IMR-90 (cell line): ENCODE data around the gene NNT. TPM values are rescaled to one million over a fixed set of nuclear protein-coding genes. Genes with fewer than 3 reads are reported as not detected.
A peak's percentile ranks its signal among the peaks of the same experiment; 100 is the strongest.
"Not testable (repeated sequence)": the region's sequence is repeated elsewhere in the genome, so short reads cannot be mapped to it uniquely, and the experiment has no call there.

ENCODE experiments used
- ATAC-seq: fragments of 200-7000 bp; cut with Tn5 transposase; 2 replicates; pipeline ENCODE4 v1.9.1; 2020; ENCODE audit warnings: low read depth, mild to moderate bottlenecking, moderate library complexity
- BruUV-seq: library from RNA; stranded (reverse); fragments of 400-500 nt; replicated peaks from 2 replicates; lab custom pipeline; 2021; lab: Mats Ljungman, UMichigan
- CTCF ChIA-PET: fragments of 300-600 bp; formaldehyde crosslinking; extraction: SDS; loops from one replicate; lab custom pipeline; 2021; ENCODE audit warnings: antibody characterized with exemption; lab: Yijun Ruan, JAX
- POLR2A ChIA-PET: fragments of 300-600 bp; sonication (Branson Sonifier 250); formaldehyde crosslinking; loops from one replicate; lab custom pipeline; 2022; ENCODE audit warnings: antibody characterized with exemption; ENCODE audit not compliant: unreplicated experiment; lab: Charles Lee
- DNase-seq: peaks from one replicate; pipeline ENCODE4 v3.0.0; 2013
- H2AFZ ChIP-seq: replicated peaks from 2 replicates; pipeline ENCODE3; 2013; ENCODE audit warnings: low read length, mild to moderate bottlenecking; ENCODE audit not compliant: poor library complexity
- H2AK5ac ChIP-seq: 2 replicates; pipeline ENCODE4 v1.6.1; 2013; ENCODE audit warnings: low read depth, low read length, inconsistent platforms
- H2AK9ac ChIP-seq: replicated peaks from 2 replicates; pipeline ENCODE3; 2013; ENCODE audit warnings: mild to moderate bottlenecking, low read depth, low read length, moderate library complexity; ENCODE audit not compliant: poor library complexity
- H2BK120ac ChIP-seq: 2 replicates; pipeline ENCODE4 v1.6.1; 2013; ENCODE audit warnings: low read depth, low read length, inconsistent platforms
- H2BK15ac ChIP-seq: 3 replicates; pipeline ENCODE4 v1.6.1; 2013; ENCODE audit warnings: low read depth, low read length, inconsistent platforms
- H2BK20ac ChIP-seq: 2 replicates; pipeline ENCODE4 v1.6.1; 2013; ENCODE audit warnings: low read depth, mild to moderate bottlenecking, inconsistent platforms, low read length, moderate library complexity
- H2BK5ac ChIP-seq: 2 replicates; pipeline ENCODE4 v1.6.1; 2013; ENCODE audit warnings: mild to moderate bottlenecking, low read depth, low read length, inconsistent platforms; ENCODE audit not compliant: poor library complexity, severe bottlenecking
- H3K14ac ChIP-seq: replicated peaks from 2 replicates; pipeline ENCODE4 v1.6.1; 2013; ENCODE audit warnings: low read depth, low read length, inconsistent platforms
- H3K18ac ChIP-seq: 2 replicates; pipeline ENCODE4 v1.6.1; 2013; ENCODE audit warnings: low read depth, low read length, control low read depth
- H3K23ac ChIP-seq: 2 replicates; pipeline ENCODE4 v1.6.1; 2013; ENCODE audit warnings: low read depth, low read length, inconsistent platforms
- H3K27ac ChIP-seq: 2 replicates; pipeline ENCODE4 v1.5.1; 2013; ENCODE audit warnings: mild to moderate bottlenecking, control low read depth, low read length; ENCODE audit not compliant: insufficient read depth
- H3K27me3 ChIP-seq: 2 replicates; pipeline ENCODE4 v1.6.1; 2013; ENCODE audit warnings: low read length; ENCODE audit not compliant: control insufficient read depth, insufficient read depth
- H3K36me3 ChIP-seq: 2 replicates; pipeline ENCODE4 v1.6.1; 2013; ENCODE audit warnings: low read length, mixed read lengths; ENCODE audit not compliant: control insufficient read depth, insufficient read depth
- H3K4ac ChIP-seq: 2 replicates; pipeline ENCODE4 v1.6.1; 2013; ENCODE audit warnings: low read depth, low read length, inconsistent platforms
- H3K4me1 ChIP-seq: 2 replicates; pipeline ENCODE4 v1.6.1; 2013; ENCODE audit warnings: low read length, mixed read lengths; ENCODE audit not compliant: control insufficient read depth, insufficient read depth
- H3K4me2 ChIP-seq: 2 replicates; pipeline ENCODE4 v1.6.1; 2013; ENCODE audit warnings: low read depth, mild to moderate bottlenecking, control low read depth, low read length, moderate library complexity
- H3K4me3 ChIP-seq: 2 replicates; pipeline ENCODE4 v1.5.1; 2013; ENCODE audit warnings: low read depth, mild to moderate bottlenecking, control low read depth, low read length, moderate library complexity; ENCODE audit not compliant: insufficient read depth
- H3K56ac ChIP-seq: 2 replicates; pipeline ENCODE4 v1.6.1; 2013; ENCODE audit warnings: low read length, inconsistent platforms; ENCODE audit not compliant: insufficient read depth; ENCODE audit errors: extremely low read depth
- H3K79me1 ChIP-seq, 2 experiments: 2 replicates each; pipeline ENCODE4 v1.6.1; 2013; ENCODE audit warnings: low read length in 2 of 2, inconsistent platforms in 1 of 2, low read depth in 1 of 2
- H3K9ac ChIP-seq: 2 replicates; pipeline ENCODE4 v1.6.1; 2013; ENCODE audit warnings: low read depth, low read length, control low read depth
- H3K9me1 ChIP-seq: 2 replicates; pipeline ENCODE4 v1.6.1; 2013; ENCODE audit warnings: low read length, inconsistent platforms; ENCODE audit not compliant: insufficient read depth
- H3K9me3 ChIP-seq: 2 replicates; pipeline ENCODE4 v1.6.1; 2013; ENCODE audit warnings: low read length; ENCODE audit not compliant: control insufficient read depth, insufficient read depth
- H4K20me1 ChIP-seq: 2 replicates; pipeline ENCODE4 v1.6.1; 2013; ENCODE audit warnings: low read length, inconsistent platforms; ENCODE audit not compliant: insufficient read depth
- H4K5ac ChIP-seq: 2 replicates; pipeline ENCODE4 v1.6.1; 2013; ENCODE audit warnings: mild to moderate bottlenecking, low read depth, low read length, control low read depth
- H4K8ac ChIP-seq, 2 experiments: 2 replicates each; pipeline ENCODE4 v1.6.1; 2013; ENCODE audit warnings: low read depth in 2 of 2, low read length in 2 of 2, control low read depth in 1 of 2, inconsistent platforms in 1 of 2
- H4K91ac ChIP-seq: 2 replicates; pipeline ENCODE4 v1.6.1; 2013; ENCODE audit warnings: low read depth, low read length, inconsistent platforms; ENCODE audit not compliant: insufficient read depth
- CHD1 ChIP-seq: IDR thresholded peaks from 2 replicates; pipeline ENCODE4 v1.6.1; 2012; ENCODE audit warnings: low read depth, low read length, improper control_type of control experiment
- WGBS, 2 experiments: methylation state at CpG; one replicate each; pipeline versions ENCODE4 v1.1.5 to v1.1.7; 2013; ENCODE audit warnings: missing lambda C conversion rate in 2 of 2; ENCODE audit not compliant: insufficient read length in 1 of 2; ENCODE audit errors: extremely low coverage in 2 of 2; 5-methylcytosine and 5-hydroxymethylcytosine counted together
- dilution Hi-C: fragments of 300-500 bp; cut with HindIII; formaldehyde crosslinking; loops from one replicate; pipeline ENCODE4 v1.14.3; 2018; ENCODE audit warnings: low sequenced_read_pairs; ENCODE audit not compliant: unreplicated experiment
- in situ Hi-C: fragments of 300-500 bp; cut with MboI; formaldehyde crosslinking; loops from 3 replicates; pipeline ENCODE4 v1.14.3; 2019; ENCODE audit warnings: low sequenced_read_pairs, inconsistent platforms, mixed read lengths
- intact Hi-C: fragments of 100-400 bp; cut with micrococcal nuclease; formaldehyde crosslinking; loops from 2 replicates; pipeline ENCODE4 v1.10.0; 2022
- polyA plus RNA-seq, 3 experiments: library from polyadenylated mRNA; depleted of rRNA; stranded (reverse); fragments of >200 nt; gene quantifications; 2 replicates each; pipeline ENCODE4 v1.2.3, GENCODE V29; 2012; ENCODE audit warnings: low replicate concordance in 1 of 3
- total RNA-seq: library from RNA; depleted of rRNA; stranded (reverse); fragments of >200 nt; gene quantifications from 2 replicates; pipeline ENCODE4 v1.2.3, GENCODE V29; 2012

NNT gene
- total and polyA plus RNA-seq, 2 of the 4 experiments (the other 2 are of a cell fraction): 23.1 to 57.2 TPM

DNA sequence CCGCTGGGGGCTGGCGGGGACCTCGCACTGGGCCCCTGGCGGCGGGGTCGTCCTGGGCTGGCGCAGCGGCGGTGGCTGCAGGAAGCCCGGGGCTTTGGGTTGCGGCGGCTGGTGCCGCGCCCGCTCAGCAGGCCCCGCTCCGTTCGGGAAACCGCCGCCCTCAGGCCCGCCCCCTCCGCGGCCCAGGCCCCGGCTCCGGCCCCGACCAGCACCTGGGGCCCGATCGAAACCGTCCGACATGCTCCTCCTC is 46.4 kb upstream of the NNT start:
- H2BK15ac ChIP-seq, H3K9me1 ChIP-seq, H3K4ac ChIP-seq, H4K91ac ChIP-seq, dilution Hi-C loops, H2AK5ac ChIP-seq, DNase-seq, H3K4me1 ChIP-seq, in situ Hi-C loops, POLR2A ChIA-PET, H3K4me2 ChIP-seq, H3K18ac ChIP-seq, H2BK120ac ChIP-seq, H4K20me1 ChIP-seq, H3K23ac ChIP-seq, H3K9me3 ChIP-seq, BruUV-seq, H3K27me3 ChIP-seq, H3K36me3 ChIP-seq, H4K5ac ChIP-seq, CTCF ChIA-PET, H2BK20ac ChIP-seq: not testable (repeated sequence)
- peak overlapping the region; percentile 75 to 91; a peak in 3 of 4 replicates for H4K8ac ChIP-seq
- peak overlapping the region; percentile 96 for H2AFZ ChIP-seq
- intact Hi-C loops: loop anchor here (1.0 to 10.0 kb wide), 2 partner anchors 46 to 1218 kb away; no protein-coding TSS in a partner anchor
- 0 out of 2 replicates have a peak, but pooled peaks have one; percentile 36 for ATAC-seq
- H3K79me1 ChIP-seq: peaks cover 11 to 25% of the 10 kb centered on the region in 2 experiments; a peak in 2 of 4 replicates
- 0 out of 2 replicates have a peak, but pooled peaks have one; percentile 19 for TF ChIP-seq CHD1
- peak overlapping the region; percentile 73; the same call in 1 of the 2 replicates for H3K56ac ChIP-seq
- peak overlapping the region; percentile 96 for H3K9ac ChIP-seq
- H2BK5ac ChIP-seq: peak overlapping the region; percentile 55
- H3K27ac ChIP-seq: peak overlapping the region; percentile 74
- H3K4me3 ChIP-seq: peak overlapping the region; percentile 65
- 7% methylated on average over 3 of the region's 30 CpGs; no CpG with 5 or more reads in 1 of the 2 experiments for WGBS, 2 experiments
- peak overlapping the region; percentile 93; the same call in 1 of the 2 replicates for H3K14ac ChIP-seq
- H2AK9ac ChIP-seq: peak overlapping the region; percentile 96
